Spinal cord (tissue), 10 donors: ENCODE results near the gene ANKRD55. TPM values are rescaled to one million over a fixed set of nuclear protein-coding genes. Genes with fewer than 3 reads are reported as not detected.
"Not testable (repeated sequence)": the region's sequence is repeated elsewhere in the genome, so short reads cannot be mapped to it uniquely, and the experiment has no call there.

ENCODE experiments used
- DNase-seq, 6 donors: peaks; one replicate each; pipeline versions ENCODE4 v3.0.0 to v3.0.0-alpha.2; 2013 to 2015; ENCODE audit warnings: low spot score in 6 of 6, low read depth in 4 of 6
- H3K27ac ChIP-seq: one replicate; pipeline ENCODE4 v1.5.1; 2013; ENCODE audit warnings: low read depth, low read length, control low read depth
- H3K27me3 ChIP-seq: one replicate; pipeline ENCODE4 v1.6.1; 2013; ENCODE audit warnings: low read length; ENCODE audit not compliant: control insufficient read depth, insufficient read depth
- H3K36me3 ChIP-seq: one replicate; pipeline ENCODE4 v1.6.1; 2013; ENCODE audit warnings: low read length; ENCODE audit not compliant: control insufficient read depth, insufficient read depth
- H3K4me1 ChIP-seq: one replicate; pipeline ENCODE4 v1.6.1; 2013; ENCODE audit warnings: low read length; ENCODE audit not compliant: control insufficient read depth, insufficient read depth
- H3K4me3 ChIP-seq: one replicate; pipeline ENCODE4 v1.5.1; 2013; ENCODE audit warnings: low read depth, low read length, control low read depth
- H3K9me3 ChIP-seq: one replicate; pipeline ENCODE4 v1.6.1; 2013; ENCODE audit warnings: low read length; ENCODE audit not compliant: control insufficient read depth, insufficient read depth
- WGBS: methylation state at CpG from one replicate; pipeline ENCODE4 v1.1.5; 2013; ENCODE audit warnings: missing lambda C conversion rate; ENCODE audit not compliant: insufficient coverage; 5-methylcytosine and 5-hydroxymethylcytosine counted together
- polyA plus RNA-seq, 2 donors: library from polyadenylated mRNA; unstranded; fragments of 120-200 nt; gene quantifications; one replicate each; pipeline ENCODE4 v1.2.1, GENCODE V29; 2013; ENCODE audit not compliant: insufficient read length in 2 of 2
- total RNA-seq, 2 donors: library from RNA; depleted of rRNA in 1 of 2; stranded (reverse); fragments of 120-200 nt in 1 of 2; fragments of >200 nt in 1 of 2; gene quantifications; one replicate each; pipeline versions ENCODE4 v1.2.3 to v1.2.4, GENCODE V29; 2013 to 2014
- donor health status: healthy.

ANKRD55 gene
- total and polyA plus RNA-seq, 4 donors: 3.9 to 14.0 (median 11.3) TPM

- H3K27ac ChIP-seq: no peak overlapping the region
- 80% methylated on average over 1 of the region's 6 CpGs for WGBS
- H3K9me3 ChIP-seq: no peaks in the 10 kb centered on the region
- peaks cover 27% of the 10 kb centered on the region for H3K4me1 ChIP-seq
- H3K36me3 ChIP-seq: no peaks in the 10 kb centered on the region
- H3K4me3 ChIP-seq: no peak overlapping the region
- peaks cover 8% of the 10 kb centered on the region for H3K27me3 ChIP-seq
- DNase-seq: no peak
Observed at GRCh38 chr5:56166671-56167385, 66.3 kb downstream of the ANKRD55 start.

DNA sequence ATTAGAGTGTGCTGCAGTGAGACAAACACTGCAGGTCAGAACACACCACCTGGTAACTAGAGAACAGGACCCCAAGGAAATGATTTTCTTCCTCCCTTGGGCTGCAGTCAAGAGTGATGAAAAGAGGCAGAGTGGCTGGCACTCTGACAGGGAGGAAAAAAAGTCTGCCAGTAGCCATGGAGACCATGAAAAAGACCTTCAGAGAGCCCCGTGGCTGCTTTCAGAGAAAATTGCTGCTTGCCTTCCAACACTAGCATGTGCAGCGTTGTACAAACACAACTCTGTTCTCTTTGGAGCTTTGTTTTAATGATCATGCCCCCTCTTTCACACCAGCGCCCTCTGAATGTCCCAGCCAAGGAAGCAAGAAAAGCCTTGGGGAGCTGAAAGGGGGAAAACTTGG is 68.8 kb downstream of the ANKRD55 start:
- WGBS: 0% methylated on average over 1 of the region's 3 CpGs
- Histone ChIP-seq H3K9me3 (no peaks in the 10 kb centered on the region), H3K36me3 (peaks cover 2% of the 10 kb centered on the region), H3K4me3 (no peak overlapping the region), H3K27ac (peak overlapping the region; percentile 69), H3K4me1 (peaks cover 27% of the 10 kb centered on the region), H3K27me3 (peaks cover 14% of the 10 kb centered on the region)
- DNase-seq: peak; percentile 84 to 97 (median 87)

DNA sequence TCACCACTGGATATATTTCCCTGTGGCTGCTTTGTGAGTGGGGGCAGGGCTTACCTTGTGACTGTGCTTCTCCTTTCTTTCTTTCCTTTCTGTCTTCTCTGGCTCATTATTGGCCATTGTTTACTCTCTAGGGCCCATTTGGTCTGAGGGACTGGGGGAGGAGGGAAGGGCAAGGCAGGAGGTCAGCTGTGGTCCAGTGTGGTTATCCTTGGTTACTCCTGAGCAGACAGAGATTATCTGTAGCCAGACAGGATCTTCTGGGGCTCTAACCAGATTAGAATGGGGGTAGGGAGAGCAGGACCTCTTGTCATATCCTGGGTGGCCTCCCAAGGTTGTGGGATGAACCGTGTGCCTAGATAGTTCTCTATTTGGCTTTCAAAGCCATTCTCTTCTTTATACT is 71.2 kb downstream of the ANKRD55 start:
- Histone ChIP-seq H3K36me3 (peaks cover 2% of the 10 kb centered on the region), H3K4me3 (no peak overlapping the region), H3K27me3 (peaks cover 14% of the 10 kb centered on the region), H3K4me1 (peaks cover 27% of the 10 kb centered on the region), H3K27ac (no peak overlapping the region), H3K9me3 (no peaks in the 10 kb centered on the region)
- DNase-seq: no peak
- no CpG with 5 or more reads among the region's 1 CpG for WGBS

DNA sequence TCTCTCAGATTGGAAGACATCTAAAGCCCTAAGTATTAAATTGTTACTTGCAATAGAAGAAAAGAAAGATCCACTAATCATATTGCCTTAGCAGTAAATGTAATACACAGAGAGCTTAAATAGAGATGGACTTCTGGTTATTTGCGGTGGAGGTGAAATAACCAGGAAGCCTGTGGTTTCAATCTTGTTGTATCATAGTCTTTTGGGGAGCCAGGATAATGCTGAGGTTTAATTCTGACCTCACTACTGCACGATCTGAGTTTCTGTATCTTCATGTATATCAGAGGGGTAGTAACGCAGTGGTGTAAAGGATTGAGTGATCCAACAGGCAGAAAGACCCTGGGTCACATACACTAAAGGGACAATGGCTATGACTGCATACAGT is 71.7 kb downstream of the ANKRD55 start:
- DNase-seq: no peak
- 83% methylated on average over 1 of the region's 3 CpGs for WGBS
- H3K4me3 ChIP-seq: no peak overlapping the region
- H3K27ac ChIP-seq: no peak overlapping the region
- H3K36me3 ChIP-seq: peaks cover 2% of the 10 kb centered on the region
- peaks cover 27% of the 10 kb centered on the region for H3K4me1 ChIP-seq
- H3K27me3 ChIP-seq: peaks cover 14% of the 10 kb centered on the region
- no peaks in the 10 kb centered on the region for H3K9me3 ChIP-seq

- Histone ChIP-seq H3K27ac (no peak overlapping the region), H3K36me3 (peaks cover 2% of the 10 kb centered on the region), H3K9me3 (no peaks in the 10 kb centered on the region), H3K4me1 (peaks cover 27% of the 10 kb centered on the region), H3K27me3 (peaks cover 14% of the 10 kb centered on the region), H3K4me3 (no peak overlapping the region)
- 83% methylated on average over 2 of the region's 4 CpGs for WGBS
- no peak for DNase-seq
Observed at GRCh38 chr5:56160723-56161438, 72.2 kb downstream of the ANKRD55 start.

DNA sequence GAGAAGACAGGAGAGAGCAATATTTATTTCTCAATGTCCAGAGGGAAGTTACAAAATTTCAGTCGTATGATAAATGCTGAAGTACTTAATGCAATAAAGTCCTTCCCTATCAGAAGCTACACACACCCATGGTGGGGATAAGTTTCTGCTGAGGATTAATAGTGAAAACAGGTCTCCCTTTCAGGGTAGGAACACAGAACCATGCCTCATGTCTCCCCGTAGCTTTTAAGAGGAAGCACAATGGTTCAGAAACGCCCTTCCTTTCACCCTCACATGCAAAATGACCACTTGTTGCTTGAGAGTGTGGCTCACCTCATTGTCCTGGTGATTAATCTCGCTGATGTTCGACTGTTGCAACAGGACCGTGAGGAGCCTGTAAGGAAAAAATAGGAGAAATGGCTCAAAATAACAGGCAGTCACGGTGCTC is 73.6 kb downstream of the ANKRD55 start:
- Histone ChIP-seq H3K4me1 (peaks cover 16% of the 10 kb centered on the region), H3K36me3 (peaks cover 2% of the 10 kb centered on the region), H3K4me3 (no peak overlapping the region), H3K27ac (no peak overlapping the region), H3K27me3 (peaks cover 14% of the 10 kb centered on the region), H3K9me3 (no peaks in the 10 kb centered on the region)
- WGBS: 32% methylated on average over 4 of the region's 7 CpGs
- no peak for DNase-seq

DNA sequence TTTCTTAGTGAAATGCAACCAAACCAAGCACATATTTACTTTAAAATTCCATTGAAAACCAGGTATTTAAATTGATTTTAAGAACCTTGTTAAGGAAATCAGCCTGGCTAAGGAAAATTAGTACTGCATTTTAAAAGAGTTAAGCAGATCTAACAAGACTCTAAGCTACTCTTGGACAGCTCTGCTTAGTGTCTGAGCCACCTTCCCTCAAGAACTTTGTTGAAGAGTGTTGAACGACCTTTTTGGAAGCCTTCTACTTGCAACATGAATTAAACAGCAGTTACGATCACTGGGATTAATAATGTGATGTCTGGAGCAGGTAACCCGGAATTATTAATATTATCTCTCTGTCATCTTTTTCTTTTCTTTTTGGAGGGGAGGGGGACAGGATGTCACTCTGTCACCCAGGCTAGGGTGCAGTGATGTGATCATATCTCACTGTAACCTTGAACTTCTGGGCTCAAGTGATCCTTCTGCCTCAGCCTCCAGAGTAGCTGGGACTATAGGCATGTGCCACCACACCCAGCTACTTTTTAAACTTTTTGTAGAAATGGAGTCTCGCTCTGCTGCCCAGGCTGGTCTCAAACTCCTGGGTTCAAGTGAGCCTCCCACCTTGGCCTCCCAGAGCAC is 74.7 kb downstream of the ANKRD55 start:
- Histone ChIP-seq H3K27me3 (peaks cover 14% of the 10 kb centered on the region), H3K27ac (no peak overlapping the region), H3K4me3 (no peak overlapping the region), H3K4me1 (peaks cover 5% of the 10 kb centered on the region), H3K9me3 (no peaks in the 10 kb centered on the region), H3K36me3 (peaks cover 2% of the 10 kb centered on the region)
- no peak for DNase-seq
- WGBS: 100% methylated on average over 1 of the region's 4 CpGs

DNA sequence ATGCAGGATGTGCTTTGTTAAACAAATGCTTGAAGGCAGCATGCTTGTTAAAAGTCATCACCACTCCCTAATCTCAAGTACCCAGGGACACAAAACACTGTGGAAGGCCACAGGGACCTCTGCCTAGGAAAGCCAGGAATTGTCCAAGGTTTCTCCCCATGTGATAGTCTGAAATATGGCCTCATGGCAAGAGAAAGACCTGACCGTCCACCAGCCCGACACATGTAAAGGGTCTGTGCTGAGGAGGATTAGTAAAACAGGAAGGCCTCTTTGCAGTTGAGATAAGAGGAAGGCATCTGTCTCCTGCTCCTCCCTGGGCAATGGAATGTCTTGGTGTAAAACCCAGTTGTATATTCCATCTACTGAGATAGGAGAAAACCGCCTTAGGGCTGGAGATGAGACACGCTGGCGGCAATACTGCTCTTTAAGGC is 75.9 kb downstream of the ANKRD55 start:
- H3K4me3 ChIP-seq, DNase-seq, H3K9me3 ChIP-seq, H3K4me1 ChIP-seq, H3K36me3 ChIP-seq, H3K27ac ChIP-seq, H3K27me3 ChIP-seq: not testable (repeated sequence)
- WGBS: 100% methylated on average over 2 of the region's 5 CpGs

DNA sequence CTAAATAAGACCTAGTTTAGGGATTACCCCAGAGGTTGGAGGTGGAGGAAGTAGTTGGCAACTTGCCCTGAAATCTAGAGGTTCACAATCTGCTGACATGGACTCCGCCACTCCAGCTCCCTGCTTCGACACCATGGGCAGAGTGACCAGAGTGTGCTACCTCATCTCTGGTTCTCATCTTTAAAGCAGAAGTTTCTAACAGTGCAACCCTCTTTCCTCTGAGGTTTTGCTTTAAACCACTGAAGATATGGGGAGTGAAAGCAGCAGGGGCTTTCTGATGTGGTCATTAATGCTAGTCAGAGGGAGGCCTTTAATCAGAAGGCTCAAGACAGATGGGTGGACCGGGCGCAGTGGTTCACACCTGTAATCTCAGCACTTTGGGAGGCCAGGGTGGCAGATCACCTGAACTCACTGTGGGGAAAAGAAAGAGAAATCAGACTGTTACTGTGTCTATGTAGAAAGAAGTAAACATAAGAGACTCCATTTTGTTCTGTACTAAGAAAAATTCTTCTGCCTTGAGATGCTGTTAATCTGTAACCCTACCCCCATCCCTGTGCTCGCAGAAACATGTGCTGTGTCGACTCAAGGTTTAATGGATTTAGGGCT is 76.4 kb downstream of the ANKRD55 start:
- not testable (repeated sequence) for DNase-seq, H3K36me3 ChIP-seq, H3K4me3 ChIP-seq, H3K27me3 ChIP-seq, H3K4me1 ChIP-seq, H3K9me3 ChIP-seq, H3K27ac ChIP-seq
- WGBS: 81% methylated on average over 3 of the region's 6 CpGs
